SH-SY5Y (cell line): ENCODE data around the gene TUBB2A.

Experiments used
- GATA2 ChIP-seq: IDR thresholded peaks from 2 replicates; pipeline ENCODE4 v1.6.1; 2011; ENCODE audit warnings: mild to moderate bottlenecking, low read depth, low read length
- GATA3 ChIP-seq: IDR thresholded peaks from 2 replicates; pipeline ENCODE4 v1.6.1; 2011; ENCODE audit warnings: low read depth, mild to moderate bottlenecking, low read length, moderate library complexity

GRCh38 chr6:3159805-3160781 is 2.7 kb upstream of the TUBB2A start:
- TF ChIP-seq GATA2 (no peak), GATA3 (no peak)
